OCI-LY1 (cell line): Measurements from ENCODE around the gene HUNK.

ENCODE experiments used
- CTCF ChIP-seq: fragments of 200-600 bp; sonication (generic), shearing (Covaris generic); IDR thresholded peaks from 2 replicates; pipeline ENCODE4 v1.5.1; 2017; ENCODE audit warnings: mild to moderate bottlenecking, antibody characterized with exemption, low read length, moderate library complexity, mixed read lengths
- EZH2 ChIP-seq: fragments of 200-600 bp; sonication (generic), shearing (Covaris generic); IDR thresholded peaks from 2 replicates; pipeline ENCODE4 v1.8.0; 2017; ENCODE audit warnings: borderline replicate concordance, mixed run types, mild to moderate bottlenecking, antibody characterized with exemption, low read length, moderate library complexity, mixed read lengths

- TF ChIP-seq CTCF (no peak), EZH2 (no peak)
Observed at GRCh38 chr21:31897311-31897710, 24.5 kb downstream of the HUNK start.
